GM19372 (cell line): ENCODE data around the gene OSCAR.
"Not testable (repeated sequence)": the region's sequence is repeated elsewhere in the genome, so short reads cannot be mapped to it uniquely, and the experiment has no call there.

Experiments used
- ATAC-seq: cut with Tn5 transposase; IDR thresholded peaks from one replicate; pipeline ENCODE4 v1.9.1; 2021; ENCODE audit warnings: mild to moderate bottlenecking, low read depth, moderate library complexity; ENCODE audit not compliant: unreplicated experiment

OSCAR gene

GRCh38 chr19:54095859-54096616, 4.6 kb downstream of the OSCAR start:
- ATAC-seq, result not testable (repeated sequence)

- ATAC-seq, result no peak
Measured at GRCh38 chr19:54095136-54095858, 5.3 kb downstream of the OSCAR start.

- no peak for ATAC-seq
Measured at GRCh38 chr19:54094426-54095000, 6.1 kb downstream of the OSCAR start.

- no peak for ATAC-seq
Measured at GRCh38 chr19:54084410-54084809, 16.2 kb downstream of the OSCAR start.

GRCh38 chr19:54081032-54081431, 19.6 kb downstream of the OSCAR start, which contains the start of gene TARM1:
TARM1 (minus strand) TSS chr19:54081365; CDS start chr19:54081340, 25 bp downstream.
- ATAC-seq, result no peak

GRCh38 chr19:54077334-54077733, 23.3 kb downstream of the OSCAR start:
- no peak for ATAC-seq

GRCh38 chr19:54074851-54075250, 25.8 kb downstream of the OSCAR start:
- no peak for ATAC-seq

GRCh38 chr19:54073829-54074228, 26.8 kb downstream of the OSCAR start:
- no peak for ATAC-seq

GRCh38 chr19:54069470-54069869, 31.1 kb downstream of the OSCAR start:
- ATAC-seq, result no peak

- ATAC-seq, result no peak
Measured at GRCh38 chr19:54063350-54064116, 37.1 kb downstream of the OSCAR start, which contains the start of gene VSTM1. VSTM1 (minus strand) TSS chr19:54063897; CDS start chr19:54063777, 120 bp downstream.

GRCh38 chr19:54062643-54063042, 38.0 kb downstream of the OSCAR start:
- no peak for ATAC-seq

- ATAC-seq, result no peak
Measured at GRCh38 chr19:54047616-54048015, 53.0 kb downstream of the OSCAR start.

GRCh38 chr19:54045771-54046170, 54.8 kb downstream of the OSCAR start:
- no peak for ATAC-seq
